ENCODE measurements around the gene RPS6KA5. TPM values are rescaled to one million over a fixed set of nuclear protein-coding genes. Genes with fewer than 3 reads are reported as not detected.

RPS6KA5 gene
- total RNA-seq, 1 experiment from 2014 or later, result 2.6 TPM

GRCh38 chr14:90880282-90880681 is 180.2 kb downstream of the RPS6KA5 start:
- ChIA-PET CTCF (no interaction called here), POLR2A (no interaction called here)
- in situ Hi-C loops (cut with HindIII; ENCODE audit: low pct_unique_long_range_greater_than_20kb, low sequenced_read_pairs), result no loop called here

GRCh38 chr14:90874599-90874998 is 185.8 kb downstream of the RPS6KA5 start:
- no peak overlapping the region for H3K4me3 ChIP-seq (ENCODE audit: low read depth in 2 of 2, low read length in 2 of 2)
- no peak overlapping the region for H3K27ac ChIP-seq (ENCODE audit: low read length)
- no peaks in the 10 kb centered on the region for H3K36me3 ChIP-seq (ENCODE audit: control insufficient read depth, insufficient read depth, low read length)
- intact Hi-C loops (cut with micrococcal nuclease; ENCODE audit: unreplicated experiment) (no loop called here), in situ Hi-C loops (cut with HindIII; ENCODE audit: low pct_unique_long_range_greater_than_20kb, low sequenced_read_pairs) (no loop called here)
- no peaks in the 10 kb centered on the region for H3K4me1 ChIP-seq (ENCODE audit: control insufficient read depth, insufficient read depth, low read length)
- no peaks in the 10 kb centered on the region for H3K9me3 ChIP-seq (ENCODE audit: control insufficient read depth, insufficient read depth, low read depth, low read length)
- no peak for DNase-seq (ENCODE audit: low read depth, low spot score)
- no TSS peak for BruUV-seq (replicated peaks)
- H3K27me3 ChIP-seq (ENCODE audit: control insufficient read depth, insufficient read depth, low read length), result no peaks in the 10 kb centered on the region
- no peak for TF ChIP-seq TCF7L2 (IDR thresholded peaks at IDR 0.05; ENCODE audit: low read depth, low read length)
- CTCF ChIA-PET, result no interaction called here
- no peak for ATAC-seq
- POLR2A ChIA-PET, result interaction anchor here (0.6 kb wide), 1 partner anchor 1278 kb away, joined by 3 read pairs; no protein-coding TSS in a partner anchor

More at GRCh38 chr14:90880282-90880681, 180.2 kb downstream of the RPS6KA5 start:
- DNase-seq (ENCODE audit: low read depth, low spot score) (no peak), ATAC-seq (no peak)
- H3K36me3 ChIP-seq (ENCODE audit: control insufficient read depth, insufficient read depth, low read length), result no peaks in the 10 kb centered on the region
- no TSS peak for BruUV-seq (replicated peaks)
- H3K4me1 ChIP-seq (ENCODE audit: control insufficient read depth, insufficient read depth, low read length), result no peaks in the 10 kb centered on the region
- TF ChIP-seq TCF7L2 (IDR thresholded peaks at IDR 0.05; ENCODE audit: low read depth, low read length), result no peak
- no peak overlapping the region for H3K27ac ChIP-seq (ENCODE audit: low read length)
- no peaks in the 10 kb centered on the region for H3K9me3 ChIP-seq (ENCODE audit: control insufficient read depth, insufficient read depth, low read depth, low read length)
- no peak overlapping the region for H3K4me3 ChIP-seq (ENCODE audit: low read depth in 2 of 2, low read length in 2 of 2)
- H3K27me3 ChIP-seq (ENCODE audit: control insufficient read depth, insufficient read depth, low read length), result no peaks in the 10 kb centered on the region
- intact Hi-C loops (cut with micrococcal nuclease; ENCODE audit: unreplicated experiment), result no loop called here

GRCh38 chr14:90871605-90872233 is 188.7 kb downstream of the RPS6KA5 start:
- Histone ChIP-seq H3K27ac (ENCODE audit: low read length) (no peak overlapping the region), H3K36me3 (ENCODE audit: control insufficient read depth, insufficient read depth, low read length) (no peaks in the 10 kb centered on the region), H3K27me3 (ENCODE audit: control insufficient read depth, insufficient read depth, low read length) (no peaks in the 10 kb centered on the region), H3K4me1 (ENCODE audit: control insufficient read depth, insufficient read depth, low read length) (no peaks in the 10 kb centered on the region), H3K4me3 (ENCODE audit: low read depth in 2 of 2, low read length in 2 of 2) (no peak overlapping the region), H3K9me3 (ENCODE audit: control insufficient read depth, insufficient read depth, low read depth, low read length) (no peaks in the 10 kb centered on the region)
- in situ Hi-C loops (cut with HindIII; ENCODE audit: low pct_unique_long_range_greater_than_20kb, low sequenced_read_pairs), result no loop called here
- ChIA-PET CTCF (no interaction called here), POLR2A (no interaction called here)
- TF ChIP-seq CTCF (IDR thresholded peaks at IDR 0.05) (no peak), POLR2AphosphoS5 (IDR thresholded peaks at IDR 0.05; ENCODE audit: low read depth, low read length) (no peak), TCF7L2 (IDR thresholded peaks at IDR 0.05; ENCODE audit: low read depth, low read length) (no peak), SIN3A (IDR thresholded peaks at IDR 0.05; ENCODE audit: borderline replicate concordance, insufficient read depth, low read depth, low read length) (no peak), REST (IDR thresholded peaks at IDR 0.05; ENCODE audit: insufficient read depth in 1 of 2, low read depth in 2 of 2, low read length in 1 of 2) (no peak)
- intact Hi-C loops (cut with micrococcal nuclease; ENCODE audit: unreplicated experiment), result no loop called here
- no peak for DNase-seq (ENCODE audit: low read depth, low spot score)
- no TSS peak for BruUV-seq (replicated peaks)
- ATAC-seq, result no peak
